HCT116 (cell line): ENCODE results near the gene SRGAP3. TPM values are rescaled to one million over a fixed set of nuclear protein-coding genes. Genes with fewer than 3 reads are reported as not detected.

Source experiments
- ATAC-seq: fragments of 200-7000 bp; cut with Tn5 transposase; 2 replicates; pipeline ENCODE4 v1.9.1; 2020; ENCODE audit warnings: mild to moderate bottlenecking, moderate library complexity
- BruUV-seq: library from RNA; stranded (reverse); fragments of 400-500 nt; replicated peaks from 2 replicates; lab custom pipeline; 2021; lab: Mats Ljungman, UMichigan
- CTCF ChIA-PET: fragments of 300-600 bp; sonication (Branson Sonifier 250); formaldehyde crosslinking; loops from one replicate; lab custom pipeline; 2021; ENCODE audit warnings: antibody characterized with exemption; lab: Charles Lee
- POLR2A ChIA-PET: fragments of 300-600, 350-600 bp; sonication (Branson Sonifier 250); formaldehyde crosslinking; loops from one replicate; lab custom pipeline; 2021; ENCODE audit warnings: antibody characterized with exemption; lab: Charles Lee
- RAD21 ChIA-PET, 2 experiments: fragments of 300-600 bp; sonication (Branson Sonifier 250); formaldehyde crosslinking; loops; one replicate each; lab custom pipeline; 2023; ENCODE audit warnings: low total read pairs in 2 of 2; ENCODE audit not compliant: uncharacterized antibody in 2 of 2, unreplicated experiment in 2 of 2, low non-redundant PET in 1 of 2; lab: Charles Lee
- DNase-seq: peaks from one replicate; pipeline ENCODE4 v3.0.0-alpha.2; 2010; ENCODE audit warnings: low read depth, low spot score
- H2AFZ ChIP-seq: fragments of 200-600 bp; shearing (Covaris generic), sonication (generic); 2 replicates; pipeline ENCODE4 v1.6.1; 2017; ENCODE audit warnings: low read depth, mixed run types, mixed read lengths, antibody characterized with exemption, low read length; ENCODE audit not compliant: poor library complexity, severe bottlenecking
- H3K27ac ChIP-seq: 2 replicates; pipeline ENCODE4 v1.5.1; 2012; ENCODE audit warnings: low read depth, low read length
- H3K27me3 ChIP-seq: fragments of 200-600 bp; sonication (generic); 2 replicates; pipeline ENCODE4 v1.6.1; 2016; ENCODE audit warnings: mixed run types, low read length, mixed read lengths; ENCODE audit not compliant: insufficient read depth
- H3K36me3 ChIP-seq, 2 experiments: fragments of 200-500 bp in 1 of 2; fragments of 200-600 bp in 1 of 2; sonication (Bioruptor generic) in 1 of 2; sonication (generic) in 1 of 2; 2 replicates each; pipeline versions ENCODE4 v1.5.1 to v1.6.1; 2014 to 2016; ENCODE audit warnings: low read length in 2 of 2, inconsistent platforms in 1 of 2, mixed read lengths in 1 of 2, mixed run types in 1 of 2; ENCODE audit not compliant: insufficient read depth in 2 of 2, control insufficient read depth in 1 of 2
- H3K4me1 ChIP-seq, 2 experiments: fragments of 200-600 bp in 1 of 2; sonication (generic) in 1 of 2; 2 replicates each; pipeline versions ENCODE4 v1.5.1 to v1.6.1; 2012 to 2017; ENCODE audit warnings: low read length in 2 of 2, inconsistent platforms in 1 of 2, mild to moderate bottlenecking in 1 of 2, mixed read lengths in 1 of 2, mixed run types in 1 of 2, moderate library complexity in 1 of 2; ENCODE audit not compliant: insufficient read depth in 2 of 2, control insufficient read depth in 1 of 2
- H3K4me2 ChIP-seq: fragments of 200-600 bp; sonication (generic); 2 replicates; pipeline ENCODE4 v1.6.1; 2017; ENCODE audit warnings: mixed run types, low read length, mixed read lengths
- H3K4me3 ChIP-seq, 2 experiments: fragments of 200-600 bp in 1 of 2; sonication (generic) in 1 of 2; replicated peaks in 1 of 2; 2 replicates each; pipeline ENCODE4 v1.5.1; 2011 to 2016; ENCODE audit warnings: low read length in 2 of 2, control low read depth in 1 of 2, low read depth in 1 of 2, mild to moderate bottlenecking in 1 of 2, mixed read lengths in 1 of 2, mixed run types in 1 of 2
- H3K79me2 ChIP-seq: fragments of 200-600 bp; sonication (generic); 2 replicates; pipeline ENCODE4 v1.6.1; 2017; ENCODE audit warnings: mild to moderate bottlenecking, mixed run types, low read length, moderate library complexity, mixed read lengths; ENCODE audit not compliant: insufficient read depth
- H3K9ac ChIP-seq: fragments of 200-600 bp; sonication (generic); 2 replicates; pipeline ENCODE4 v1.6.1; 2016; ENCODE audit warnings: low read length, mixed read lengths
- H3K9me2 ChIP-seq: fragments of 200-600 bp; sonication (generic), shearing (Covaris generic); 2 replicates; pipeline ENCODE4 v1.6.1; 2017; ENCODE audit warnings: mixed run types, mild to moderate bottlenecking, moderate library complexity; ENCODE audit not compliant: insufficient read depth
- H3K9me3 ChIP-seq, 2 experiments: fragments of 200-500 bp in 1 of 2; fragments of 200-600 bp in 1 of 2; sonication (Bioruptor generic) in 1 of 2; sonication (generic) in 1 of 2; 2 replicates each; pipeline ENCODE4 v1.6.1; 2014 to 2017; ENCODE audit warnings: low read length in 2 of 2, mixed read lengths in 2 of 2, inconsistent platforms in 1 of 2, low read depth in 1 of 2, mild to moderate bottlenecking in 1 of 2, mixed run types in 1 of 2, moderate library complexity in 1 of 2; ENCODE audit not compliant: control insufficient read depth in 1 of 2, insufficient read depth in 1 of 2
- H4K20me1 ChIP-seq: fragments of 200-600 bp; sonication (generic), shearing (Covaris generic); 2 replicates; pipeline ENCODE4 v1.6.1; 2017; ENCODE audit warnings: mixed run types, mild to moderate bottlenecking, moderate library complexity; ENCODE audit not compliant: insufficient read depth
- ATF3 ChIP-seq: IDR thresholded peaks from 2 replicates; pipeline ENCODE4 v1.6.1; 2012
- CBX3 ChIP-seq: IDR thresholded peaks from 2 replicates; pipeline ENCODE4 v1.6.1; 2012; ENCODE audit warnings: low read depth
- CEBPB ChIP-seq: IDR thresholded peaks from 2 replicates; pipeline ENCODE4 v1.6.1; 2012; ENCODE audit warnings: low read depth
- CTCF ChIP-seq, 3 experiments: fragments of 200-600 bp in 1 of 3; sonication (generic) in 1 of 3; IDR thresholded peaks in 2 of 3; conservative IDR thresholded peaks in 1 of 3; 2 replicates each; pipeline ENCODE4 v1.5.1; 2012 to 2017; ENCODE audit warnings: low read depth in 2 of 3, low read length in 2 of 3, antibody characterized with exemption in 1 of 3, borderline replicate concordance in 1 of 3, control low read depth in 1 of 3, mild to moderate bottlenecking in 1 of 3, mixed read lengths in 1 of 3, mixed run types in 1 of 3, moderate library complexity in 1 of 3; ENCODE audit not compliant: insufficient read depth in 1 of 3
- EGR1 ChIP-seq: IDR thresholded peaks from 2 replicates; pipeline ENCODE4 v1.6.1; 2012; ENCODE audit warnings: low read depth
- ELF1 ChIP-seq: IDR thresholded peaks from 2 replicates; pipeline ENCODE4 v1.6.1; 2012; ENCODE audit warnings: low read depth, borderline replicate concordance
- EZH2phosphoT487 ChIP-seq: fragments of 200-600 bp; IDR thresholded peaks from 2 replicates; pipeline ENCODE4 v1.6.1; 2018; ENCODE audit warnings: antibody characterized with exemption, borderline replicate concordance
- FOSL1 ChIP-seq: IDR thresholded peaks from 2 replicates; pipeline ENCODE4 v1.6.1; 2012; ENCODE audit warnings: low read depth
- POLR2AphosphoS5 ChIP-seq: IDR thresholded peaks from 2 replicates; pipeline ENCODE4 v1.6.1; 2011; ENCODE audit warnings: mild to moderate bottlenecking, low read depth, low read length, moderate library complexity
- TCF7L2 ChIP-seq: IDR thresholded peaks from 2 replicates; pipeline ENCODE4 v1.7.0; 2011; ENCODE audit warnings: borderline replicate concordance, inconsistent platforms; ENCODE audit not compliant: insufficient read depth, insufficient read length; ENCODE audit errors: extremely low read depth
- ZFX ChIP-seq: fragments of 450-650 bp; IDR thresholded peaks from 2 replicates; pipeline ENCODE4 v1.6.1; 2017
- ZNF274 ChIP-seq: fragments of 200-500 bp; sonication (Bioruptor generic); IDR thresholded peaks from 2 replicates; pipeline ENCODE4 v1.6.1; 2014; ENCODE audit warnings: mild to moderate bottlenecking, low read depth, low read length, inconsistent platforms
- intact Hi-C: fragments of 100-400 bp; cut with micrococcal nuclease; formaldehyde crosslinking; loops from 2 replicates; pipeline ENCODE4 v1.10.0; 2022
- total RNA-seq: library from RNA; stranded (reverse); gene quantifications from one replicate; pipeline ENCODE4 v1.2.1, GENCODE V29; 2021; ENCODE audit not compliant: unreplicated experiment

The SRGAP3 gene
- total RNA-seq, 1 experiment from 2014 or later = 8.3 TPM

- Histone ChIP-seq H3K4me2 (no peak overlapping the region), H3K9me2 (no peaks in the 10 kb centered on the region; the same call in 1 of the 2 replicates), H4K20me1 (no peaks in the 10 kb centered on the region), H3K27me3 (peaks cover 17% of the 10 kb centered on the region), H3K9ac (no peak overlapping the region), H3K79me2 (no peaks in the 10 kb centered on the region), H3K9me3 (peaks cover 0 to 4% of the 10 kb centered on the region in 2 experiments; a peak in 1 of 4 replicates), H3K4me3 (no peak overlapping the region), H3K36me3 (no peaks in the 10 kb centered on the region), H2AFZ (no peak overlapping the region), H3K4me1 (no peaks in the 10 kb centered on the region), H3K27ac (no peak overlapping the region)
- TF ChIP-seq FOSL1 = no peak
- TF ChIP-seq POLR2AphosphoS5 = no peak
- TF ChIP-seq TCF7L2 = no peak
- no peak for TF ChIP-seq ZNF274
- TF ChIP-seq ZFX = no peak
- TF ChIP-seq CBX3 = no peak
- TF ChIP-seq ELF1 = no peak
- TF ChIP-seq EGR1 = no peak
- no peak for TF ChIP-seq EZH2phosphoT487
- no peak for TF ChIP-seq CEBPB
- TF ChIP-seq ATF3 = no peak
- TF ChIP-seq CTCF (IDR thresholded peaks at IDR 0.05 in 2 of 3, conservative IDR thresholded peaks at IDR 0.05 in 1 of 3; ENCODE audit: borderline replicate concordance in 1 of 3, insufficient read depth in 1 of 3, low read depth in 2 of 3, low read length in 2 of 3) = no peak
- CTCF ChIA-PET = no interaction called here
- ATAC-seq (no peak), DNase-seq (no peak)
- RAD21 ChIA-PET = no interaction called here
- POLR2A ChIA-PET = no interaction called here
- no TSS peak for BruUV-seq
- intact Hi-C loops = no loop called here
Measured at GRCh38 chr3:8981296-8981695, 268.1 kb downstream of the SRGAP3 start.
